Kidney tubule cell (primary cell): ENCODE data around the gene SHC3.

Source experiments
- DNase-seq: peaks from one replicate; pipeline ENCODE4 v3.0.0-alpha.2; 2018; ENCODE audit warnings: low spot score

Gene SHC3

DNA sequence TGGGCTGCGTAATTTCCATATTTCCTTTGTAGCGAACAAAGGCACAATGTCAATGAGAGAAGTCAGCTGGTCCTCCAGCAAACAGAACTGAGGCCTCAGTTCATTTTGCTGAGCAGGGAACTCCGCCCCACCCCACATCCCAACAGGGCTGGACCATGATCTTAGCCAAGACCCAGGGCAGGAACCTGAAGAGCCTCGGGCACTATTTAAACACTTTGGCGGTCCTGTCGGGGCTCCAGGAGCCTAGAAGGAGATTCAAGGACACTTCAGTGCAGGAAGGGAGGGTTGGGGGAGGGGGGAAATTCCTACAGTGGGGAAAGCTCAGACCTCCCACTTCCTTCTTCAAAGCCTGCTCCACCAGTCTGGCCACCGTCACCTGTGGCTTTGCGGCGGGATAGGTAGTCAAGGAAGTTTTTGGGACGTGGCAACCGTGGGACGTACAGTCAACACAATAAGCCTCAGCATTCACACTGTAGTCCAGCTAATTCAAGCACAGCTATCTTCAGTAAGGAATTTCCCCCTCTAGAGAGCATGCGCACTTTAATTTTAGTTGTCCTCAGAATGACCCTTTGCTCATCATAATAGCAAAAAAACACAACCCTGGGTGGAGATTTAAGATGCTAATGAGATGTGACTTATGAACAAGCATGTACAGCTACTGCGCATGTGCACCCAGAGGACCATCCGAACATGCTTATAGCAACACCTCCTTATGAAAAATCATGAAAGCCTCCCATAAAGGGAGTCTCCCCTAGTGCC is 156.4 kb downstream of the SHC3 start:
- peak; percentile 90 for DNase-seq

DNA sequence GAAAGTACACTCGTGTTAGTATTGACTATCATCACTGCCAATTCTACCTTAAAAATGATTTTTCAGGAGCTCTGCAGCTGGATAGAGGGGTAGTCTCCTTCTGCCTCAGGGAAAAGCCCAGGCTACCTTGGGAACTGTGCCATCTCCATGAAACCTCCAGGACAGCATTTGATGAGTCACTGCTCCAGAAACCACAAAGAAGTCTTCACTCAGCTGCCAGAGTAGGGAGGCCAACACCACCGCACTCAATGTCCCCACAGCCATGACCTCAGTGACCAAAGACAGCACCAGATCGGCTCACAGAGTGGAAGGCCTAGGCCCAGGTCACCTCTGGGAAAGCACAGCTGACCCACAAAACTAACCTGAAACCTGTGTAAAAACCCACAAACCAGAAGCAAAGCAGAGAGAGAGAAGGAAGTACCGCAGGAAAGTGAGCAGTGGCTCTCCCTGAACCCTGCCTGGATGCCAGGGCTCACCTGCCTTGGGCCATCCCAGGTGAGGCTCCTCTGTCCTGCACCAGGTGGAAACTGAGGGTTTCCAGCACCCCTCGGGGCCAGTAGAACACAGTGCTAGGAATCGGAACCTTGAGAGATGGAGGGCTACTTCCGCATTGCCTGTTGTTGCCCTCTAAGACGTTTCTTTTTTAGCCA is 157.3 kb downstream of the SHC3 start:
- peak; percentile 92 for DNase-seq

DNA sequence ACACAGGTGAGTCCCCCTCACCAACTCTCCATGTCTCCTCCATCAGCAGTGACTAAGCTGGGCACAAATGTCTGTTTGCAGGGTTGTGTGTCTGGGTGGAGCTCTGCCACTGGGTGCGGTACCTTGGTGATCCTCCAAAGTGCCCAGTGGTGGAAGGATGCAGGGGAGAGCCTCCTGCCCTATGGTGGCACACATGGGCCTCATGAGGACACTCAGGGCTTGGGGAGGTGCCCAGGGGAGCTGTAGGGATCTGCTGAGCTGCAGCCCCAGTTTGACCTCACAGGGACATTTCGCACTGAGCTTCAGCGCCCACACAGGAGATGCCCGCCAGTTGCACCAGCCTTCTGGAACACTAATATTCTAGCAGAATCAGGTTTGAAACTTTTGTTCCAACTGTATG is 157.9 kb downstream of the SHC3 start:
- DNase-seq, result no peak

DNA sequence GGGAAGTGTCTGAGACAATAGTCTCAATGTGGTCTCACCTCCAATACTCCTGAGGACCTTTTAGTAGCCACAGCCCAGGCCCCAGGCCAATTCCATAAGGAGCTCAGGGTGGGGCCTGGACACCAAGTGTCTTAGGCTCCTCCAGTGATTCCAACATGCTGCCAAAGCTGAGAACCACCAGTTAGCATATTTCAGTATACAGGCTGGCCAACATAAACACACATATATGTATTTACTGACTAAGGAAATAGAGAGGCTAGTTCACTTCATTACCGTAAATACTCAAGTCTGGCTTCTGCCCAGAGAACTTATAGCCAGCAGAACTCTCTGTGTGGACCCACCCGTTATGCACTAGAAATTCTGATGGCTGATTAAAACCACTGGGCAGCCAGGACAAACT is 163.3 kb downstream of the SHC3 start:
- DNase-seq, result no peak

DNA sequence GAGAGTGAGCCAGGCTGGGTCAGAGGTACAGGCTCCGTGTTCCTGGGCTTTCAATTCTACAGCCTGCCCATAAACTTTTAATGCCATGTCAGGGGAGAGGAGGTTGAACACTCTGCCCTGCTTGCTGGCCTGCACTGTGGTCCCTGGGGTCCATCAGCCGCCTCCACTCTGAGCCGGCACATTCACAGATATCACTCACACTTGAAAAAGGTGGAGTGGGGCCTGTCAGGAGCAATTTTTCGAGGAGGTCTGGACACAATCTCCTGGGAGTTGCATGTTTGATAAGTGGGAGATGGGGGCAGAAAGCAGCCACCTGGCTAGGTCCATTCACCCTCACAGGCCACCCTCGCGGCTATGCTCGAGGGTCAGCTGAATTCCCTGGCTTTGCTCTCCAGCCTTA is 164.5 kb downstream of the SHC3 start:
- DNase-seq, result no peak

DNA sequence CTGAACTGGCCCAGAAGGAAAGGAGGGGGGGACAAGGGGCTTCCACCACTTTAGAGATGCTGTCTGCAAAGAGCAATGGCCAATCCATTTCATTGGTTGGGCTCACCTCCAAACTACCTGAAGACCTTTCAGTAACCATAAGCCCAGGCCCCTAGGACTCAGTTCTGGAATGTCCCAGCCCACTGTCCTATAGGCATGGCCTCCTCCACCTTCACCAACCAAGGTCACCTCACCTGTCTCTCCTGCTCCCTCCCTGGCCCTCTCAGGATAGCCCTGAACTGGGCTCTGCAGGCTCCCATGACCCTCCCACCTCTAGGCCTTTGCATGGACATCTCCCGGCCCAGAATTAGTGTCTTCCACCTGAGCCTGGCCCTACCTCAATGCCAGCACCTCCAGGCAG is 165.0 kb downstream of the SHC3 start:
- DNase-seq, result no peak

DNA sequence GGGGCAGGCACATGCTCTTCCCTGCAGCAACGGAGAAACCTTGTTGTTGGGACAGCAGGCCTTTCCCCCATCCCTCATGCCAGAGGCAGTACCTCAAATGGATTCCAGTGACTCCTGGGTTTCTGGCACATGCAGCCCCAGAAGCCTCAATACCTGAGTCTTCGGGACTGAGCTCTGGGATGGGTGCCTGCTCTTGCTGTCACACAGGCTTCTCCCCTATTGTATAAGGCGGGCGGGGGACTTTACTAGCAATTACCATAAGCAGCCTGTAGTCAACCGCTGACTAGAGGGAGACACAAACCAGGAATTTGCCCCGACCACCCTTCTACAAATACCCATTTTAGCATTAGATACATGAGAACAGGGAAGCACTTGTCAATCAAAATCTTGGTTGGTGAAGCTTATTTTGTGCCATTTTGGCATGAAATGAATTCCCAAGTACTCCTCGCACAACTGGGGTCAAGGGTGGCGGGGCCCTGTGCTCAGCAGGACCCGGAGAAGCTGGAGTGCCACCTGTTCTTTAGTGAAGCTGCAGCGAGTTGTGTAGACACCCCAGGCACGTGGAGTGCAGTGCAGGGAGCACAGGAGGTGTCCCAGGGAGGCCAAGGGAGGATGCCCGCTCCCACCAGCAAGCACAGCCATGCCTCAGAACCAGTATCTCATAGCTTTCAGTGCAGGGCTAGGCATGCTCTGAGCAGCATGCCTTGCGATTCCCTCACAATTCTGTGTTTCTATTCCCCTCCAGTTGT is 166.2 kb downstream of the SHC3 start:
- DNase-seq, result no peak

DNA sequence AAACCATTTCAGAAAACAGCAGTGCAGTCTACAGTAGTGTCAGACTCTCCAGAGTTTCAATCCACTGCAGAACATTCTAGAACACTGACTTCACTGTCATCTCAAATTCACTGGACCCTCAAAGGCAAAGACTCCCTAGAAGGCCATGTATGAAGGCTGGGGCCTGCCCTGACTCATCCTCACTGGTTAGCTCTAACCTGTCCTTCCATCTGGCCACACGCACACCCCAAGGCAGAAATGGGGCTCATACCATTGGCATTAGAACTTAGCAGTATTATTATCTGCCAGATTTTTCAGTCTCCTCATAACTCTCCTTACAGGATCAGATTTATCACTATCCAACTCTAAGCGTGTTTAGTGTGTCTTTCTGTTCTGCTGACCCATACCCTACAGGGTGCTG is 166.9 kb downstream of the SHC3 start:
- no peak for DNase-seq

DNA sequence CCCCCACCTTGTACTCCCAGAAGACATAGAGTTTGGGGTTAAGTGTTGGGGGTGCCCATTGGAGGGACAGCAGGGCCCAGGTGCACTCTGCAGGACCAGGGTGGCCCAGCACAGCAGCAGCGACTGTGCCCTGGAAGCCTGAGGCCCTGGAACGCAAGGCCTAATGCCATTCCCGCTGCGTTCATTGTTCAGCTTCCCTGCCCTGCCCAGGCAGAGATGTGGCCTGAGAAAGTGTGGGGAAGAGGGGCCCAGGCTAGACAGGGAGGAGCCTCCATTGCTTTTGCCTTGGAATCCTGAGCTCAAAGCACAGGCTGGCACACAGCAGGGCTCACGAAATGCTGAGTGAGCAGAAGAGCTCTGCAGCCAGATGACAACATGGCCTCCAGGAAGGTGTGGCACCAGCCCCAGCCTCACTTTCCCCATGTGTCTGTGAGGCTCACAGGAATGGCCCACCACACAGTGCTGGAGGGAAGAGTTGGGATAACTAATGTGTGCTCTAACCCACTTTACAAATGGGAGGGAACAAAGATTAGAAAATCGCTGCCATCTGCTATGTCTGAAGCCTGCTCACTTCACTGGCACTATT is 168.0 kb downstream of the SHC3 start:
- no peak for DNase-seq

DNA sequence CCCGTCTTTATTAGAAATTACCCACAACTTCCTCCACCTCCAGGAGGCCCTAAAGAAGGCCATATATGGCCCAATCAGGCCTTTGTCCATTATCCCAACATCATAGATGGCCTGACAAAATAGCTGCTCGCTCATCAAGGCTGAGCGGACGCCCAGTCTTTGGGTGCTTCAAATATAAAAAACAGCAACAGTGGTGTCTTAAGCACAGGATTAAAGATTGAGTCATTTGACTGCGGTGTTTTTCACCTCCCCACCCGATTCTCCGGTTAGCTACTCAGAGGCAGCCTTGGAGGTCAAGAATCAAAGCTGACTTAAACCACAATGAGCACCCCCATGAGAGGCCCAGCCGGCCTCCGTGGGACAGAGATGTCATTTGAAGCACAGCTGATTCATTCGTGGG is 168.6 kb downstream of the SHC3 start:
- no peak for DNase-seq

DNA sequence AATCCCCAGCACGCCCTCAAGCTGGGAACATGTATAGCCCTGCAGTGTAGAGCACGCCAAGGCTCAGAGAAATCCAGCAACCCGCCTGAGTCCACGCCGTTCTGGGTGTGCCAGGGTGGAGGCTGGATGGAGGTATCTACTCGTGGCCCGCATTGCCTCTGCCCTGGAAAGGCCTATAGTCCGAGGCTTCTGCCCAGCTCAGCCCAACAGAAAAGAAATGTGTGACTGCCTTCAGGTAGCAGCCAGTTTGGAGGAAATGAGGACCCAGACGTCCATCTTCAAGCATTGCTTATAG is 169.1 kb downstream of the SHC3 start:
- no peak for DNase-seq

DNA sequence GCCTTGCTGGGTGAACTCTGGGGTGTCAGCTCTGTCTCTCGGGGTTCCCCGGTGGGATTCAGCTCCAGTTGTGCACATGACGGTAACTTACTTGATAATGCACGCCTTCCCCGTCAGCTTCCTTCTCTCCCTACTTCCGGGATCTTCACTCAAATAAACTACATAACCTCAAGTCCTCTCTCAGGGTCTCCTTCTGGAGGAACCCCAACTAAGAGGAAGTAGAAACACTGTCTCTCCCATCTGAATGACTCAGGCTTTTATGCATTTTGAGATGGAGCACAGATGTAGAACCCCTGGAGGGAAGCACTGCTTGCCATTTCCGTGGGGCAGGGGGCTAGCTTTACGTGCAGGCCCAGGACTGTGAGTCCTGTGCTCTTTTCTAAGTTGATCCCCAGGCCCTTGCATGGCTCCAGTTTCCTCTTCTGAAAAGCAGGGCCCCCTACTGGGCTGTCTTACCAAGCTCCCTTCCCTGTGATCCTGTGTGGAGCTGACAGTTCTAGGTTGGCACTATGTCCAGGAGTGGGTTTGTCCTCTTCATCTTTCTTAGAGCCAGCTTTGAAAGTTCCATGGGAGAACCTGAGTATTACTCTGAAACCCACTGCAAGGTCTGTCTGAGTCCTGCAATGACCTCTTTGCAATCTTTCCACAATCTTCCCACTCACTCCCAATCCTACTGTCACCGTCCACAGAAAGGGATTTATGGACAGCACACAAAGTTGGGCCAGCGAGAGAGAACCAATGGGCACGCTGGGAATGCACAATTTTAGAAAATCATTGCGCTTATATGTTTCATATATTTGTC is 169.7 kb downstream of the SHC3 start:
- no peak for DNase-seq

DNA sequence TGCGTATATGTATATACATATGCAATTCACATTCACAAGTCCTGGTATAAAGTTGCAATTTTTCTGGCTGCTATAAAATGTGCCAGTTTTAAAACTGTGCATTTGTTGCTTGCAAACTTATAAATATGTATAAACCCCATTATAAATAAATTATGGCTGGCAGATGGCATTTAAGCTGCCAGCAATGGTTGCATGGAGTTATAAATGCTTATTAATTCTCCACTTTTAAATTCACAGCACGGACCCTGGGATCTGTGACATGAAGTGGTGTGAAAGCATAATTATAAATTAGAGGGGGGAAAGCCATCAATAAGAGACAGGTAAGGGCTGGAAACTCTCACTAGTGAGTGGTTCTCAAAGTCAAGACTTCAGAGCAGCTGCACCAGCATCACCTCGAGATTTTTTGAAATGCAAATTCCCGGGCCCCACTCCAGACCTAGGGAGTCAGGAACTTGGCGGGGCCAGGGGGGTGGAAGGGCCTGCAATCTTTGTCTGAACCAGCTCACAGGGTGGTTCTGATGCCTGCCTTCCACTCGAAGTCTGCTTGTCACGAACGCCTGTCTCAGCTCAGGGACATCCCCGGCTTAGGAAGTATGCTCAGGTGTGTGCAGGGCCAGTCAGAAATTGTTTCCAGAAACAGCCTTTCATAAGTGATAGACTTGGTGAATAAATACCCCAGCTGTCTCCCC is 170.4 kb downstream of the SHC3 start:
- DNase-seq, result no peak

DNA sequence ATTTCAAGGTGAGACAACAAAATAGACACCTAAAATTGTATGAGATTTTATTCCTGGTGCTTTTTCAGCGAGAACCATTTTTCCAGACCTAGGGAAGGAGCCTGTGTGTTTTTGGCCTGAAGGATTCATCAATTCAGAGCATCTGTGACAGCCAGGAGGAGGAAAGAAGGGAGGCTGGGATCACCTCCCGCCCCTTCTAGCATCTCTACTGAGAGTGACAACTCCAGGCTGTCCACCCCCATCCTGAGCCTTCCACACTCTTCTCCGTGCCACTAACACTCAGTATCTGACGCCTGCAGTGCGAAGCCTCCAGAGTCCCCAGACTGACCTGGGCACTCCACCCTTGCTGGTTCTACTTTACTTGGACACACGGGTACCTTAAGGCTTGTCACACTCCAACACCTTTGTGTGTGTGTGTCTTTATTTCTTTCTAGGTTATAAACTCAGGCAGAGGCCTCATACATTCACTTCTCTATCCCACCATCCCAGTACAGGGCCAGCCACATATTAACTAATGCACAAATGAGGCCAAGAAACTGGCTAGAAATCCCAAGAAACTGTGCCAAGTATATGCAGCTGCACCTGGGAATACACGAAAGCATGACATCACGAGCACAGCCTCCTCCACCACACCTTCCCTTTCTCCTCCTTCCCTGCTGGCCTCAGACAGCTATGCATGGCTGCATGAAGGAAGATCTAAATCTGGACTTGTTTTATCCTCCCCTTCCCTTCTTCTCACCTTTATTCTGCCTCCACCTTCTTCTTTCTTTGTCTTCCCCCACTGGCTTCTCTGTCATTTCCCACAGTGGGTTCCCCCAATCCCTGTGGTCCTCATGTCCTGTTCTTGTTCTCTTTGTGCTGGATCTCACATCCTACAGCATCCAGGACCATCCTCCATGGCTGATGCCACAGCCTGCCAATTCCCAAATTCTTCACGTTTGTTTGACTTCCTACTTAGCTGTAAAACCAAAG is 171.3 kb downstream of the SHC3 start:
- DNase-seq, result no peak

DNA sequence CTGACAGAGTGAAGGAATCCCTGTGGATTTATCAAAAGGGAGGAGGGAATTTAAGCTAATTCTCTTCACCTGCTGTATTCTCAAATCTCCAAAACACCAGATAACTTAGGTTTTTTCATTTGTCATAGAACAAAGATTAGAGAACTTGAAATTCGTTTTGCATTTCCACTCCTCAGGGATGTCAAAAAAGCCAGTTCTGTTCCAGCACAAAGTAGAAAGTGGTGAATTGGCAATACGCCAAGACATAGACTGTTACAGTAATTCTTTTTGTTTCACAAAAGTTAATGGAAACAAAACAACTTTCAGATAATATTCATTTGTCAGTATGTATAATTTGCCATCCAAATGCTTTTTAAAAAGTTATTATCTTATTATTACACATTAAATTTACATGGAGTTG is 172.4 kb downstream of the SHC3 start:
- DNase-seq, result no peak

DNA sequence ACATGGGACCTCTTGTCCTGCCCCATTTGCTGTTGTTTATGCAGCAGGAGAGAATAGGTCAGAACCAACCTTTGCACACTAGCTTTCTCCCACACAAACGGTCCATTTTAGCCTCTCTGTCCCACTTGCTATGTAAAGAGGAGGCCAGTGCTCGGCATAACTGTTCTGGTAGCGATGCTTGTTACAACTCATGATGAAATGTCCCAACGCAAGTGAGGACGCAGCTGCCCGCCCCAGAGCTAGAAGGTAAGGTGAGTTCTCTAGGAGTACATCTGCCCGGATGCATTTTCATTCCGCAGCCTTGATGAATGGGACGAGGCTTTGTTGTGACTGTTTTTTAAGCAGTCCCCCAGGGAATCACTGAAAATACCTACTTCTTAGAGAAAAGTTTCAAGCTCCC is 173.3 kb downstream of the SHC3 start:
- no peak for DNase-seq

DNA sequence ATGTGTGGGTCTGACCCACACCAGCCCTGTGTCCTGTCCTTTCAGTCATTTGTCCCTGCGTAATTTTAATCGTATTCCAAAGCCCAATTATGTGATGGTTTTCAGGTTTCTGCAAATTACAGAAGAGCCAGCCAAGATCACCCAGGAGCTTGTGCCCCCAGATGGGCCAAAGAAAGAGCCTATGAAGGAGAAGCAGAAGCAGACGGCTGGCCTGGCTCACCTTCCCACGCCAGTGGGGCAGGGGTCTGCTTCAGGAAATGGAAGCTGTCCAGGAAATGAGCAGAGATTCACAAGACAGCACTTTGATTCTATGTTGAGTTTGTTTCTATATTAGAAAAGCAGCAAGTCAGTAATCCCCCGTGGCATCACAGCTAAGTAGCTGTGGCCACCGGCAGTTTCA is 175.6 kb downstream of the SHC3 start:
- no peak for DNase-seq

DNA sequence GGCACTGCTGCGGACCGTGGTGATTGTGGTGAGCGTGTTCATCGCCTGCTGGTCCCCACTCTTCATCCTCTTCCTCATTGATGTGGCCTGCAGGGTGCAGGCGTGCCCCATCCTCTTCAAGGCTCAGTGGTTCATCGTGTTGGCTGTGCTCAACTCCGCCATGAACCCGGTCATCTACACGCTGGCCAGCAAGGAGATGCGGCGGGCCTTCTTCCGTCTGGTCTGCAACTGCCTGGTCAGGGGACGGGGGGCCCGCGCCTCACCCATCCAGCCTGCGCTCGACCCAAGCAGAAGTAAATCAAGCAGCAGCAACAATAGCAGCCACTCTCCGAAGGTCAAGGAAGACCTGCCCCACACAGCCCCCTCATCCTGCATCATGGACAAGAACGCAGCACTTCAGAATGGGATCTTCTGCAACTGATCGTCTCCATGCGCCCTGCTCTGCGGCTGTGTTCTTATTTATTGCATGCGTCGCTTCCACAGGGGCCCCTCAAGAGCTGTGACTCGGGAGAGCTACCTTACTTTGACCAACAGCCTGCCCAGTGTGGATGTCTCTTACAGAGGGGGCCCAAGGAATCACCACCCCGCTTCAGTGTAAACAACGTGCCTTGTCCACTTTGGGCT is 176.6 kb downstream of the SHC3 start:
- no peak for DNase-seq

DNA sequence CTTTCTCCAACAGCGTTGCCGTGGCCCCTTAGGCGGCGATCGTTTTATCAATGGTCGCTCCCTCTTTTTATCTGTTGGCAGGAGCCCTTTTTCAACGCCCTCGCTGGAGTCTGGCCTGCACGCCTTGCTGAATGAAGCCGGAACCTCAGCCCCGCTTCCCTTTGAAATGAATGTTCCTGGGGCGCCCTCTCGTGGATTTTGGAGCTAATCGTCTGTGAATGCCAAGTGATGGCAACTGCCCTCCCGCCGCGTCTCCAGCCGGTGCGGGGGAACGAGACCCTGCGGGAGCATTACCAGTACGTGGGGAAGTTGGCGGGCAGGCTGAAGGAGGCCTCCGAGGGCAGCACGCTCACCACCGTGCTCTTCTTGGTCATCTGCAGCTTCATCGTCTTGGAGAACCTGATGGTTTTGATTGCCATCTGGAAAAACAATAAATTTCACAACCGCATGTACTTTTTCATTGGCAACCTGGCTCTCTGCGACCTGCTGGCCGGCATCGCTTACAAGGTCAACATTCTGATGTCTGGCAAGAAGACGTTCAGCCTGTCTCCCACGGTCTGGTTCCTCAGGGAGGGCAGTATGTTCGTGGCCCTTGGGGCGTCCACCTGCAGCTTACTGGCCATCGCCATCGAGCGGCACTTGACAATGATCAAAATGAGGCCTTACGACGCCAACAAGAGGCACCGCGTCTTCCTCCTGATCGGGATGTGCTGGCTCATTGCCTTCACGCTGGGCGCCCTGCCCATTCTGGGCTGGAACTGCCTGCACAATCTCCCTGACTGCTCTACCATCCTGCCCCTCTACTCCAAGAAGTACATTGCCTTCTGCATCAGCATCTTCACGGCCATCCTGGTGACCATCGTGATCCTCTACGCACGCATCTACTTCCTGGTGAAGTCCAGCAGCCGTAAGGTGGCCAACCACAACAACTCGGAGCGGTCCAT is 177.4 kb downstream of the SHC3 start:
- peak; percentile 78 for DNase-seq
